NCI-H128 (cell line): Measurements from ENCODE around the gene PRKCZ.
A peak's percentile ranks its signal among the peaks of the same experiment; 100 is the strongest.

Experiments used
- DNase-seq: peaks from one replicate; lab custom pipeline; 2025; ENCODE audit not compliant: unreplicated experiment; lab: John Stamatoyannopoulos, UW

The PRKCZ gene

GRCh38 chr1:2061065-2061778 is 11.0 kb downstream of the PRKCZ start:
- no peak for DNase-seq

- no peak for DNase-seq
Observed at GRCh38 chr1:2065699-2066098, 15.5 kb downstream of the PRKCZ start.

- DNase-seq: no peak
Observed at GRCh38 chr1:2067393-2067792, 17.2 kb downstream of the PRKCZ start.

- DNase-seq: no peak
Observed at GRCh38 chr1:2067981-2068380, 17.8 kb downstream of the PRKCZ start.

GRCh38 chr1:2068951-2069350 is 18.7 kb downstream of the PRKCZ start:
- no peak for DNase-seq

- no peak for DNase-seq
Observed at GRCh38 chr1:2070016-2070415, 19.8 kb downstream of the PRKCZ start.

- DNase-seq: no peak
Observed at GRCh38 chr1:2070800-2071530, 20.8 kb downstream of the PRKCZ start.

GRCh38 chr1:2072109-2072806 is 22.0 kb downstream of the PRKCZ start:
- no peak for DNase-seq

- no peak for DNase-seq
Observed at GRCh38 chr1:2072891-2073290, 22.7 kb downstream of the PRKCZ start.

GRCh38 chr1:2073382-2074230 is 23.4 kb downstream of the PRKCZ start:
- DNase-seq: peak; percentile 12

GRCh38 chr1:2074396-2074795 is 24.2 kb downstream of the PRKCZ start:
- DNase-seq: no peak

GRCh38 chr1:2074944-2075740 is 24.9 kb downstream of the PRKCZ start:
- no peak for DNase-seq

GRCh38 chr1:2076826-2077225 is 26.6 kb downstream of the PRKCZ start:
- no peak for DNase-seq

GRCh38 chr1:2078170-2078569 is 28.0 kb downstream of the PRKCZ start:
- DNase-seq: no peak

- no peak for DNase-seq
Observed at GRCh38 chr1:2079396-2080085, 29.3 kb downstream of the PRKCZ start.

GRCh38 chr1:2080140-2080539 is 29.9 kb downstream of the PRKCZ start:
- no peak for DNase-seq

GRCh38 chr1:2080884-2081283 is 30.7 kb downstream of the PRKCZ start:
- DNase-seq: no peak

- no peak for DNase-seq
Observed at GRCh38 chr1:2081326-2081885, 31.2 kb downstream of the PRKCZ start.

GRCh38 chr1:2082064-2082463 is 31.9 kb downstream of the PRKCZ start:
- DNase-seq: no peak
